AG04450 (cell line): ENCODE results near the gene FBXO28. TPM values are rescaled to one million over a fixed set of nuclear protein-coding genes. Genes with fewer than 3 reads are reported as not detected.

Source experiments
- CTCF ChIA-PET: fragments of 300-600, 350-600 bp; formaldehyde crosslinking; extraction: SDS; loops from one replicate; lab custom pipeline; 2022; ENCODE audit warnings: antibody characterized with exemption, inconsistent platforms; lab: Charles Lee
- POLR2A ChIA-PET: fragments of 350-600 bp; formaldehyde crosslinking; extraction: SDS; loops from one replicate; lab custom pipeline; 2021; ENCODE audit warnings: antibody characterized with exemption, inconsistent platforms; lab: Yijun Ruan, JAX
- DNase-seq: peaks from one replicate; pipeline ENCODE4 v3.0.0-alpha.2; 2011; ENCODE audit warnings: low read depth, low spot score
- H3K27ac ChIP-seq: one replicate; pipeline ENCODE4 v1.5.1; 2012; ENCODE audit warnings: low read depth, low read length, control low read depth
- H3K27me3 ChIP-seq: one replicate; pipeline ENCODE4 v1.6.0; 2012; ENCODE audit warnings: low read length; ENCODE audit not compliant: control insufficient read depth, insufficient read depth
- H3K4me3 ChIP-seq: 2 replicates; pipeline ENCODE4 v1.5.1; 2011; ENCODE audit warnings: mild to moderate bottlenecking, low read depth, low read length, control low read depth
- H3K9me3 ChIP-seq: 2 replicates; pipeline ENCODE4 v1.5.1; 2012; ENCODE audit warnings: low read length; ENCODE audit not compliant: control insufficient read depth, insufficient read depth
- CTCF ChIP-seq: IDR thresholded peaks from 2 replicates; pipeline ENCODE4 v1.5.1; 2011; ENCODE audit warnings: low read depth, low read length, control low read depth, inconsistent platforms
- polyA plus RNA-seq: library from polyadenylated mRNA; depleted of rRNA; stranded (reverse); fragments of >200 nt; gene quantifications from 2 replicates; pipeline ENCODE4 v1.2.3, GENCODE V29; 2011

FBXO28 gene
- polyA plus RNA-seq, 1 experiment: 27.2 TPM

GRCh38 chr1:224182866-224183590, 69.1 kb downstream of the FBXO28 start, which contains the start of gene DEGS1:
TSS of gene DEGS1 (plus strand) at chr1:224183240. CDS start at chr1:224183337, 97 bp downstream.
- TF ChIP-seq CTCF: 0 out of 2 replicates have a peak, but pooled peaks have one; percentile 6
- ChIA-PET CTCF (interaction anchor here (0.7 kb wide), 1 partner anchor 13 kb away, joined by 3 read pairs; no protein-coding TSS in a partner anchor), POLR2A (interaction anchor here (0.5 to 1.5 kb wide), 12 partner anchors 13 to 178 kb away, joined by 3 to 8 read pairs (median 4); partner anchors contain the start of gene NVL)
- no peaks in the 10 kb centered on the region for H3K9me3 ChIP-seq
- H3K27ac ChIP-seq: peak within 1 kb of the TSS; percentile 73
- DNase-seq: no peak
- H3K27me3 ChIP-seq: no peaks in the 10 kb centered on the region
- peak within 1 kb of the TSS; percentile 76 for H3K4me3 ChIP-seq

- peak overlapping the region; percentile 76 for H3K4me3 ChIP-seq
- peak overlapping the region; percentile 73 for H3K27ac ChIP-seq
- H3K27me3 ChIP-seq: no peaks in the 10 kb centered on the region
- ChIA-PET POLR2A (interaction anchor here (0.6 to 1.5 kb wide), 7 partner anchors 15 to 177 kb away, joined by 3 to 8 read pairs (median 4); no protein-coding TSS in a partner anchor), CTCF (interaction anchor here (1.2 kb wide), 1 partner anchor 8 kb away, joined by 3 read pairs; no protein-coding TSS in a partner anchor)
- DNase-seq: no peak
- TF ChIP-seq CTCF: no peak
- no peaks in the 10 kb centered on the region for H3K9me3 ChIP-seq
Observed at GRCh38 chr1:224183591-224184312, 69.8 kb downstream of the FBXO28 start.

GRCh38 chr1:224185208-224185607, 71.3 kb downstream of the FBXO28 start:
- POLR2A ChIA-PET: no interaction called here
- CTCF ChIA-PET: no interaction called here
- TF ChIP-seq CTCF: no peak

GRCh38 chr1:224188286-224188685, 74.4 kb downstream of the FBXO28 start:
- Histone ChIP-seq H3K9me3 (no peaks in the 10 kb centered on the region), H3K27me3 (no peaks in the 10 kb centered on the region), H3K27ac (no peak overlapping the region), H3K4me3 (no peak overlapping the region)
- ChIA-PET POLR2A (no interaction called here), CTCF (no interaction called here)
- DNase-seq: no peak
- no peak for TF ChIP-seq CTCF

More at GRCh38 chr1:224185208-224185607, 71.3 kb downstream of the FBXO28 start:
- H3K27ac ChIP-seq: no peak overlapping the region
- no peak overlapping the region for H3K4me3 ChIP-seq
- no peak for DNase-seq
- H3K27me3 ChIP-seq: no peaks in the 10 kb centered on the region
- H3K9me3 ChIP-seq: no peaks in the 10 kb centered on the region

- ChIA-PET POLR2A (no interaction called here), CTCF (no interaction called here)
- no peak for TF ChIP-seq CTCF
- H3K27me3 ChIP-seq: no peaks in the 10 kb centered on the region
- no peak for DNase-seq
- H3K27ac ChIP-seq: no peak overlapping the region
- H3K4me3 ChIP-seq: no peak overlapping the region
- H3K9me3 ChIP-seq: no peaks in the 10 kb centered on the region
Observed at GRCh38 chr1:224189561-224189960, 75.7 kb downstream of the FBXO28 start.
